Measurements from ENCODE around the gene TMOD2.

The TMOD2 gene

DNA sequence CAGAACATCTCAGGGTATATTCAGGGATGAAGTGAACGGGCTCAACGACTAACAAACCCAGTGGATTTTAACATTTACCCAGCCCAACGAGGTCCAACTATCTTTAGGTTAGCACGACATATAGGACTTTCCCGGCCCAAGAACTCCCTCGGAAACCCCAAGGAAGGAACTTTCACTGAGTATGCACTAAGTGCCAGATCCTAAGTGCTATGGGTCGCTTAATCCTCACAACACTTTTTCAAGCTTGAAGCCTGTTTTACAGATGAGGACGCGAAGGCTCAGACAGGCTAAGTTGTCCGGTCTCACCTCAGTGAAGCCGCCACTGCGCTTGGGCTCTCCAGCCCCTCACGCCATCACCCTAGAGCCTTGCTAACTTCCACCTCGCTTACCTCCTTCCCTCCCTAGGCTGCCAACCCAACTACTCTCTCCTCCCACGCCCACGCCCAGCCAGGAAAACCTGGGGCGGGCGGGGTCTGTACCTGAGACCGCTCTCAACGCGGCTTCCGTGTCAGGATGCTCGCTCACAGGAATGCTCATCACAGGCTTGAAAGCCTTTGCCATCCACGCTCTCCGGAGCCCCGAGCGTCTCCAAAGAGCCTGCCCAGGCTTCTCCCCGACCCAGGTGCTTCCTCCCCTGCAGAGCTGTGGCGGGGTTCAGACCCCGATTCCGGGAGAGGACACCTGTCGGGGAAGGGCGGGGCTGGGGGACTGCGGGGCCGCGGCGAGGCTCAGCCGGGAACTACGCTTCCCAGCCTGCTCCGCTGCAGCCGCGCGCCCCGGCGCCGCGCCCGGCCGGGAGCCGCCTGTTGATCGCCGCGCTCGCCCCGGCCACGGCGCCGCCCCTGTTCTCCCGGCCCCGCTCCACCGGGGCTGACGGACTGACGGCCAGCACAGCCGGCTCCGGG is at the start of gene TMOD2:
TSS of gene TMOD2 (plus strand) at position 806 of the 905 bp plus-strand sequence. CDS start 14,845 bp downstream, outside the sequence.
- Histone ChIP-seq H3K9me2 (replicated peaks; ENCODE audit: insufficient read depth, low read length) (no peaks in the 10 kb centered on the region), H3F3A (ENCODE audit: insufficient read depth, low read length) (no peaks in the 10 kb centered on the region), H3K27ac (ENCODE audit: low read length) (no peak within 1 kb of the TSS), H3K4me2 (ENCODE audit: low read depth, low read length) (peak within 1 kb of the TSS; percentile 70), H3K9ac (ENCODE audit: low read length) (no peak within 1 kb of the TSS; the same call in 1 of the 2 replicates), H2AFZ (ENCODE audit: low read length) (peak within 1 kb of the TSS; percentile 80), H3K9me3 (replicated peaks; ENCODE audit: insufficient read depth, low read length) (no peaks in the 10 kb centered on the region), H4K20me1 (ENCODE audit: insufficient read depth, low read length) (no peaks in the 10 kb centered on the region), H3K4me1 (ENCODE audit: low read length) (no peaks in the 10 kb centered on the region), H3K36me3 (replicated peaks; ENCODE audit: insufficient read depth, low read length) (no peaks in the 10 kb centered on the region), H3K79me2 (ENCODE audit: low read length) (no peaks in the 10 kb centered on the region), H3K4me3 (ENCODE audit: low read length) (peak within 1 kb of the TSS; percentile 71), H3K27me3 (replicated peaks; ENCODE audit: insufficient read depth, low read length) (peaks cover 27% of the 10 kb centered on the region)
- TF ChIP-seq EZH2phosphoT487 (IDR thresholded peaks at IDR 0.05; ENCODE audit: low read length) (no peak), EZH2 (optimal IDR thresholded peaks at IDR 0.05; ENCODE audit: low read depth, low read length) (no peak)
- TF ChIP-seq, protein P1, sequence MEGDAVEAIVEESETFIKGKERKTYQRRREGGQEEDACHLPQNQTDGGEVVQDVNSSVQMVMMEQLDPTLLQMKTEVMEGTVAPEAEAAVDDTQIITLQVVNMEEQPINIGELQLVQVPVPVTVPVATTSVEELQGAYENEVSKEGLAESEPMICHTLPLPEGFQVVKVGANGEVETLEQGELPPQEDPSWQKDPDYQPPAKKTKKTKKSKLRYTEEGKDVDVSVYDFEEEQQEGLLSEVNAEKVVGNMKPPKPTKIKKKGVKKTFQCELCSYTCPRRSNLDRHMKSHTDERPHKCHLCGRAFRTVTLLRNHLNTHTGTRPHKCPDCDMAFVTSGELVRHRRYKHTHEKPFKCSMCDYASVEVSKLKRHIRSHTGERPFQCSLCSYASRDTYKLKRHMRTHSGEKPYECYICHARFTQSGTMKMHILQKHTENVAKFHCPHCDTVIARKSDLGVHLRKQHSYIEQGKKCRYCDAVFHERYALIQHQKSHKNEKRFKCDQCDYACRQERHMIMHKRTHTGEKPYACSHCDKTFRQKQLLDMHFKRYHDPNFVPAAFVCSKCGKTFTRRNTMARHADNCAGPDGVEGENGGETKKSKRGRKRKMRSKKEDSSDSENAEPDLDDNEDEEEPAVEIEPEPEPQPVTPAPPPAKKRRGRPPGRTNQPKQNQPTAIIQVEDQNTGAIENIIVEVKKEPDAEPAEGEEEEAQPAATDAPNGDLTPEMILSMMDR (IDR thresholded peaks at IDR 0.05; ENCODE audit: low read length) = no peak
- DNase-seq = peak; percentile 60

DNA sequence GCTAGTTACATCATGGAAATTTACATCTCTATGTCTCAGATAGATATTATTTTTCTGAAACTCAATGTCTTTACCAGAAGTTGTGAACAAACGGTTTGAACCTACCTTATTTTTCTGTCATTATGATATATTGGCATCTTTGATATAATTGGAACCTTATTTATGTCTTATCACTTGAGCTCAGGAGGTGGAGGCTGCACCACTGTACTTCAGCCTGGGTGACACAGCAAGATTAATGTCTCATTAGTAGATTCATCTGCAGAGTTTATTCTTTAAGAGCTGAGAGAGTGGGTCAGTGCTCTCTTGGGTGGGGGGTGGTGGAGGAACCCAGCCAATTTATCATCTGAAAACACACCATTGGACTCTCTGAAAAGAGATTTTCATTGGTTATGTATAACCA is 48.7 kb upstream of the TMOD2 start:
- Histone ChIP-seq H4K20me1 (ENCODE audit: insufficient read depth, low read length) (no peaks in the 10 kb centered on the region), H3K4me1 (ENCODE audit: low read length) (no peaks in the 10 kb centered on the region), H3F3A (ENCODE audit: insufficient read depth, low read length) (no peaks in the 10 kb centered on the region), H3K9me2 (replicated peaks; ENCODE audit: insufficient read depth, low read length) (no peaks in the 10 kb centered on the region), H3K9me3 (replicated peaks; ENCODE audit: insufficient read depth, low read length) (no peaks in the 10 kb centered on the region), H3K36me3 (replicated peaks; ENCODE audit: insufficient read depth, low read length) (no peaks in the 10 kb centered on the region), H3K4me3 (ENCODE audit: low read length) (no peak overlapping the region), H3K27ac (ENCODE audit: low read length) (no peak overlapping the region), H2AFZ (ENCODE audit: low read length) (no peak overlapping the region), H3K4me2 (ENCODE audit: low read depth, low read length) (no peak overlapping the region), H3K27me3 (replicated peaks; ENCODE audit: insufficient read depth, low read length) (no peaks in the 10 kb centered on the region), H3K79me2 (ENCODE audit: low read length) (no peaks in the 10 kb centered on the region), H3K9ac (ENCODE audit: low read length) (no peak overlapping the region)
- TF ChIP-seq EZH2phosphoT487 (IDR thresholded peaks at IDR 0.05; ENCODE audit: low read length) (no peak), EZH2 (optimal IDR thresholded peaks at IDR 0.05; ENCODE audit: low read depth, low read length) (no peak)
- TF ChIP-seq, protein P1 (IDR thresholded peaks at IDR 0.05; ENCODE audit: low read length) = no peak
- no peak for DNase-seq

DNA sequence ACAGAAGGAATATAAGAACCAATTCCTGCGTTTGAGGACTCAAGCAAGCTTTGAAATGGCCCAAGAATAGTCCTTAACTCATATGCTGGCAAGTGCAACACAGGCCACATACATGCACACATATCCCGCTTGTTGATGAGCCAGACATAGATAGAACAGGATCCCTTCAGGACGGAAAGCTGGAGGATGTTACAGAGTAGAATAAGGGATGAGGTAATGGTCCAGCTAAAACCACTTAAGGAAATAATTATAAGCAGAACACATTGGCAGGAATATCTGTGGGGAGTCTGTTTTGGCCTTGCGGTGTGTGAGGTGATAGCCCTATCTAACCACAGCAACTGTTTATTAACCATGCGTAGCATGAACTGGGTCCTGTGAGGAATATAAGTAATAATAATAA is 45.1 kb upstream of the TMOD2 start:
- no peak overlapping the region for H2AFZ ChIP-seq (ENCODE audit: low read length)
- H3F3A ChIP-seq (ENCODE audit: insufficient read depth, low read length) = no peaks in the 10 kb centered on the region
- no peak overlapping the region for H3K4me3 ChIP-seq (ENCODE audit: low read length)
- no peak overlapping the region for H3K4me2 ChIP-seq (ENCODE audit: low read depth, low read length)
- TF ChIP-seq, protein P1 (IDR thresholded peaks at IDR 0.05; ENCODE audit: low read length) = no peak
- TF ChIP-seq EZH2 (optimal IDR thresholded peaks at IDR 0.05; ENCODE audit: low read depth, low read length) (no peak), EZH2phosphoT487 (IDR thresholded peaks at IDR 0.05; ENCODE audit: low read length) (no peak)
- no peaks in the 10 kb centered on the region for H3K9me2 ChIP-seq (replicated peaks; ENCODE audit: insufficient read depth, low read length)
- no peaks in the 10 kb centered on the region for H3K4me1 ChIP-seq (ENCODE audit: low read length)
- H3K9ac ChIP-seq (ENCODE audit: low read length) = no peak overlapping the region
- no peak overlapping the region for H3K27ac ChIP-seq (ENCODE audit: low read length)
- H3K9me3 ChIP-seq (replicated peaks; ENCODE audit: insufficient read depth, low read length) = no peaks in the 10 kb centered on the region
- no peaks in the 10 kb centered on the region for H4K20me1 ChIP-seq (ENCODE audit: insufficient read depth, low read length)
- no peaks in the 10 kb centered on the region for H3K79me2 ChIP-seq (ENCODE audit: low read length)
- H3K27me3 ChIP-seq (replicated peaks; ENCODE audit: insufficient read depth, low read length) = no peaks in the 10 kb centered on the region
- no peak for DNase-seq
- H3K36me3 ChIP-seq (replicated peaks; ENCODE audit: insufficient read depth, low read length) = no peaks in the 10 kb centered on the region

Measured in MM.1S (cell line).